Tibial nerve (tissue), 4 donors: ENCODE data around the gene UBE2U. TPM values are rescaled to one million over a fixed set of nuclear protein-coding genes. Genes with fewer than 3 reads are reported as not detected.

Experiments
- DNase-seq, 2 donors: peaks; one replicate each; pipeline ENCODE4 v3.0.0-alpha.2; 2019; ENCODE audit warnings: low spot score in 2 of 2
- H3K27ac ChIP-seq, 4 donors: fragments of 200-600 bp; sonication (generic) in 3 of 4; one replicate each; pipeline ENCODE4 v1.5.1; 2017 to 2019; ENCODE audit warnings: mild to moderate bottlenecking in 1 of 4
- H3K27me3 ChIP-seq, 2 donors: fragments of 200-600 bp; sonication (generic) in 1 of 2; one replicate each; pipeline versions ENCODE4 v1.5.1 to v1.6.0; 2017 to 2019
- H3K36me3 ChIP-seq, 3 donors: fragments of 200-600 bp; sonication (generic); one replicate each; pipeline ENCODE4 v1.5.1; 2018 to 2019
- H3K4me1 ChIP-seq, 4 donors: fragments of 200-600 bp; sonication (generic) in 3 of 4; one replicate each; pipeline ENCODE4 v1.5.1; 2017 to 2019
- H3K4me3 ChIP-seq, 4 donors: fragments of 200-600 bp; sonication (generic) in 3 of 4; one replicate each; pipeline ENCODE4 v1.5.1; 2017 to 2019; ENCODE audit warnings: mild to moderate bottlenecking in 1 of 4, moderate library complexity in 1 of 4
- H3K9me3 ChIP-seq, 4 donors: fragments of 200-600 bp; sonication (generic) in 3 of 4; one replicate each; pipeline ENCODE4 v1.5.1; 2017 to 2019
- EP300 ChIP-seq, 2 donors: sonication (generic); formaldehyde crosslinking; IDR thresholded peaks; one replicate each; pipeline ENCODE4 v1.6.1; 2017; ENCODE audit warnings: antibody characterized with exemption in 2 of 2, mild to moderate bottlenecking in 1 of 2
- POLR2A ChIP-seq, 2 donors: fragments of 450-650 bp; IDR thresholded peaks; one replicate each; pipeline ENCODE4 v1.6.1; 2017; ENCODE audit warnings: antibody characterized with exemption in 2 of 2, mild to moderate bottlenecking in 2 of 2, moderate library complexity in 2 of 2
- WGBS, 2 donors: methylation state at CpG; one replicate each; pipeline ENCODE4 v1.1.5; 2018; 5-methylcytosine and 5-hydroxymethylcytosine counted together
- total RNA-seq, 4 donors: library from RNA; depleted of rRNA; stranded (reverse); fragments of >200 nt; gene quantifications; one replicate each; pipeline ENCODE4 v1.1.0, GENCODE V29; 2016
- TF ChIP-seq, protein P1 (sequence below), 5 experiments: fragments of 200-600 bp in 3 of 5; fragments of 450-650 bp in 2 of 5; sonication (generic) in 3 of 5; IDR thresholded peaks; one replicate each; pipeline ENCODE4 v1.5.1; 2016 to 2019; ENCODE audit warnings: antibody characterized with exemption in 5 of 5, mild to moderate bottlenecking in 3 of 5, moderate library complexity in 2 of 5

Gene UBE2U
- total RNA-seq, 4 donors from 2014 or later: not detected

DNA sequence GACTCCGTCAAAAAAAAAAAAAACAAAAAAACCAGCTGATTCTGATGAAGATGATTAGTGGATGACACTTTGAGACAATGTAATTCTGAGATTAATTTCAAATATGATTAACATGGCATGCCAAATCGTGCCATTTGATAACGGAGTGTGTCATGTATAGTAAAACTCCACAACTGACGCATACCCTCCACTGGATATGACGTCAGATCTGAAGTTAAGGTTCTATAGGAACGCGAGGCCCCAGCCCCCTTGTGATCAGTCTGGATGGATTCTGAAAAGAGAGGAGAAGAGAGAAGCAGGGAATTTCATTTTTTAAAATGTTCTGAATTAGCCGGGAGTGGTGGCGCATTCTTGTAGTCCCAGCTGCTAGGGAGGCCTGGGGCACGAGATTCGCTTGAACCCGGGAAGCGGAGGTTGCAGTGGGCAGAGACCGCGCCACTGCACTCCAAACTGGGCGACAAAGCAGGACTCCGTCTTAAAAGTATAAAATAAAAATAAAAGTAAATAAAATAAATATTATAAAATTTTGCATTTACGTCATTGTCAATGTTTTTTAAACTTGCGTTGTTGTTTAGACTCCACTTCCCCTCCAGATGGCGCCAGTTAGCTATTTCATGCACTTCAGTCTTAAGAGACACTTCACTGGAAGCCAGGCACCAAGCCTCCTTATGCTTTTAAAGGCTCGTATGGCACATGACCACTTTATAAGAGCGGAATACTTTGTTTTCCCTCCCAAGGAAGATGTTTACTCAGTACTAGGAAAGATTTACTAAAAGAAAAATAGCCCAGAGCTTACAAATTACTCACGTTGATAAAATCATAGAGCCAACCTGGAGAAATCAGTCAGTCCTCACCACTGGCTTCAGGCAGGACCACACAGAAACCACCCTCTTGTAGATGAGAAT lies 65.5 kb downstream of the UBE2U start:
- Histone ChIP-seq H3K9me3 (peaks cover 0 to 7% (median 0%) of the 10 kb centered on the region in 4 donors), H3K4me1 (peaks cover 0 to 7% (median 0%) of the 10 kb centered on the region in 4 donors), H3K27ac (no peak overlapping the region), H3K4me3 (no peak overlapping the region), H3K36me3 (no peaks in the 10 kb centered on the region), H3K27me3 (no peaks in the 10 kb centered on the region)
- TF ChIP-seq, protein P1, sequence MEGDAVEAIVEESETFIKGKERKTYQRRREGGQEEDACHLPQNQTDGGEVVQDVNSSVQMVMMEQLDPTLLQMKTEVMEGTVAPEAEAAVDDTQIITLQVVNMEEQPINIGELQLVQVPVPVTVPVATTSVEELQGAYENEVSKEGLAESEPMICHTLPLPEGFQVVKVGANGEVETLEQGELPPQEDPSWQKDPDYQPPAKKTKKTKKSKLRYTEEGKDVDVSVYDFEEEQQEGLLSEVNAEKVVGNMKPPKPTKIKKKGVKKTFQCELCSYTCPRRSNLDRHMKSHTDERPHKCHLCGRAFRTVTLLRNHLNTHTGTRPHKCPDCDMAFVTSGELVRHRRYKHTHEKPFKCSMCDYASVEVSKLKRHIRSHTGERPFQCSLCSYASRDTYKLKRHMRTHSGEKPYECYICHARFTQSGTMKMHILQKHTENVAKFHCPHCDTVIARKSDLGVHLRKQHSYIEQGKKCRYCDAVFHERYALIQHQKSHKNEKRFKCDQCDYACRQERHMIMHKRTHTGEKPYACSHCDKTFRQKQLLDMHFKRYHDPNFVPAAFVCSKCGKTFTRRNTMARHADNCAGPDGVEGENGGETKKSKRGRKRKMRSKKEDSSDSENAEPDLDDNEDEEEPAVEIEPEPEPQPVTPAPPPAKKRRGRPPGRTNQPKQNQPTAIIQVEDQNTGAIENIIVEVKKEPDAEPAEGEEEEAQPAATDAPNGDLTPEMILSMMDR (IDR thresholded peaks at IDR 0.05): peak; percentile 54 to 73 (median 72)
- no peak for TF ChIP-seq EP300 (IDR thresholded peaks at IDR 0.05)
- peak; percentile 28 to 72 for DNase-seq
- 52 to 56% methylated on average over 23 of the region's 23 CpGs for WGBS, 2 donors

DNA sequence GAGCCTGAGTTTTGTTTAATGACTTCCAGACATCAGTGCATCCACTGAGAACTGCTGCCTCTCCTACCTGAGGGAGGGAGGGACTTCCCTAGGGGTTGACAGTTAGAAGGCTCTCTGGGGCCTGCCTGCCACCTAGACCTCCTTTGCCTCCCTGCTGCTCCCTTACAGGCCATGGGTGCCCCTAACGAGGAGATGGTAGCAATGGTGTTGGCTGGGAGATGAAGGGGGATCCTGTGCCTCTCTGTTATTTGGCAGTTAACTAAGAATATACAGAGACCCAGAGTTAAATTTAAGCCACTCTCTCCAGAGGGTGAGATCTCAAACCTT lies 66.1 kb downstream of the UBE2U start:
- Histone ChIP-seq H3K4me3 (no peak overlapping the region), H3K4me1 (peaks cover 0 to 7% (median 0%) of the 10 kb centered on the region in 4 donors), H3K36me3 (no peaks in the 10 kb centered on the region), H3K9me3 (peaks cover 0 to 7% (median 0%) of the 10 kb centered on the region in 4 donors), H3K27ac (no peak overlapping the region), H3K27me3 (no peaks in the 10 kb centered on the region)
- DNase-seq: no peak
- TF ChIP-seq, protein P1 (IDR thresholded peaks at IDR 0.05): no peak
- WGBS, 2 donors: 60 to 78% methylated on average over 1 of the region's 1 CpG

DNA sequence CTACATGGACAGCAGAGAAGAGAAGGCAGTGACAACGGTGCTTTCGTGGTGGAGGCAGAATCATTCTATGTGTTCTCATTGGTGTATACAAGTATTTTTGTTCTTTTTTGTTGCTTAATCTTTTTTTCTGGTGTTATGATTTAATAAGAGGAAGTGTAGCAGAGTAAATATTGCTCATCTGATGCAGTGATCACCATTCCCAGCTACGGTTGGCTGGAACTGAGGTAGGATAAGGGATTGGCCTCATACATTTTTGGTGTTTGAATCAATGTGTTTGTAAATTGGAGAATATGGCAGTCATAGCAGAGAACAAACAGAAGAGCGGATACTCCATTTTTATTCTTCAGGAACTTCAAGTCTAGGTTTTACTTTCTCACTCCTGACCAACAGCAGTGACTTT lies 76.6 kb downstream of the UBE2U start:
- no peak for DNase-seq
- Histone ChIP-seq H3K27ac (no peak overlapping the region), H3K9me3 (no peaks in the 10 kb centered on the region), H3K27me3 (no peaks in the 10 kb centered on the region), H3K4me3 (no peak overlapping the region), H3K36me3 (no peaks in the 10 kb centered on the region), H3K4me1 (no peaks in the 10 kb centered on the region)
- 92 to 93% methylated on average over 4 of the region's 4 CpGs for WGBS, 2 donors
- TF ChIP-seq EP300 (IDR thresholded peaks at IDR 0.05) (no peak), POLR2A (IDR thresholded peaks at IDR 0.05) (no peak)
- TF ChIP-seq, protein P1 (IDR thresholded peaks at IDR 0.05): no peak

DNA sequence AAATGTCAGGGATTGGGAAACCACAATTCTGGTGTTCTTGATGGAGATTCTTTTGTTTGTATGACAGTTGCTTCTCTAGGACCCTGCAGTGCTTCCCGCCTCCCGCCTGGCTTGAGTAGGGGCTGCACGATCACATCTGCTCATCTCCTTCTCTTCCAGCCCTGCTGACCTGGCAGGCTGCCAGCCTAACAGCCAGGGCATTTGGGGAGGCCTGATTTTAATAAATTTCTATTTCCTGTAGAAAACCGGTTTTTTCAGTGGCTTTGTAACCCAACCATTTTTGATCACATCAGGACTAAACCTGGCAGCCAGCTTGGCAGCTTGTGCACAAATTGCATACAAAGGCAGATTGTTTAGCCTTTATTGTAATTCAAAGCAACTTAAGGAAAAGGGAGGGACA lies 78.9 kb downstream of the UBE2U start:
- Histone ChIP-seq H3K27ac (no peak overlapping the region), H3K27me3 (no peaks in the 10 kb centered on the region), H3K4me1 (no peaks in the 10 kb centered on the region), H3K36me3 (no peaks in the 10 kb centered on the region), H3K9me3 (no peaks in the 10 kb centered on the region), H3K4me3 (no peak overlapping the region)
- 38% methylated on average over 4 of the region's 4 CpGs for whole genome bisulfite sequencing, 2 donors
- no peak for TF ChIP-seq POLR2A (IDR thresholded peaks at IDR 0.05)
- DNase-seq: no peak

DNA sequence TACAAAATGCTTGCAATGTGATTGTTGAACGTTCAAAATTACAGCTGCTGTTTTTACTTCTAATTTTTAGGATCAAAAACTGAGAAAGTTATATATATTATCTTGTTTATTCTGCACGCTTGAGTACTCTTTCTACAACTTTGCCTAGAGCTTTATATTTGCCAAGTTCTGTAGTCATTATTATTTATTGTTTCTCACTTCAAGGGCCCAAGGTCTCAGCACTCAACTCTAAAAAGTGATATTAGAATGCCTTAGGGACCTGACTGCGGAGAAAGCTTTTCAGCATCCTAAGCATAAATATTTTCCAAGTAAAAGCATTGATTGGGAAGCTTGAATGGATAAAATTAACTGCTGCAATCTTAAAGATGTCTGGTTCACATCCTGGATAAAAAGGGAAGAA lies 83.6 kb downstream of the UBE2U start:
- no peak for DNase-seq
- Histone ChIP-seq H3K4me3 (no peak overlapping the region), H3K4me1 (no peaks in the 10 kb centered on the region), H3K9me3 (no peaks in the 10 kb centered on the region), H3K27me3 (no peaks in the 10 kb centered on the region), H3K27ac (no peak overlapping the region), H3K36me3 (no peaks in the 10 kb centered on the region)
- TF ChIP-seq POLR2A (IDR thresholded peaks at IDR 0.05): no peak
- no peak for TF ChIP-seq EP300 (IDR thresholded peaks at IDR 0.05)
- TF ChIP-seq, protein P1 (IDR thresholded peaks at IDR 0.05): no peak
- 53 to 57% methylated on average over 3 of the region's 3 CpGs for WGBS, 2 donors
